GM12878 (cell line): ENCODE measurements around the gene CEP63. TPM values are rescaled to one million over a fixed set of nuclear protein-coding genes. Genes with fewer than 3 reads are reported as not detected.

Experiments
- ATAC-seq: fragments of 200-7000 bp; cut with Tn5 transposase; 3 replicates; pipeline ENCODE4 v1.9.1; 2020; ENCODE audit warnings: mild to moderate bottlenecking, moderate library complexity
- BruUV-seq: library from RNA; stranded (reverse); fragments of 400-500 nt; replicated peaks from 2 replicates; lab custom pipeline; 2021; lab: Mats Ljungman, UMichigan
- CTCF ChIA-PET: fragments of 300-600 bp; sonication (Branson Sonifier 250); formaldehyde crosslinking; extraction: SDS; loops from one replicate; lab custom pipeline; 2021; ENCODE audit warnings: inconsistent platforms; lab: Yijun Ruan, JAX
- POLR2A ChIA-PET: fragments of 350-600 bp; formaldehyde crosslinking; extraction: SDS; loops from one replicate; lab custom pipeline; 2021; ENCODE audit warnings: inconsistent platforms; lab: Charles Lee
- RAD21 ChIA-PET: fragments of 300-600 bp; sonication (Branson Sonifier 250); formaldehyde crosslinking; loops from one replicate; lab custom pipeline; 2023; ENCODE audit warnings: antibody characterized with exemption; ENCODE audit not compliant: unreplicated experiment; lab: Charles Lee
- SMC1A ChIA-PET: fragments of 300-600 bp; sonication (Branson Sonifier 250); formaldehyde crosslinking; loops from one replicate; lab custom pipeline; 2023; ENCODE audit not compliant: unreplicated experiment, uncharacterized antibody; lab: Charles Lee
- DNase-seq: peaks from one replicate; pipeline ENCODE4 v3.0.0-alpha.2; 2011; ENCODE audit warnings: low read depth, low spot score
- FAIRE-seq: peaks from 3 replicates; lab custom pipeline; 2011; peaks lifted over from hg19 to GRCh38; lab: Jason Lieb, UNC
- H2AFZ ChIP-seq: 2 replicates; pipeline ENCODE4 v1.6.0; 2011; ENCODE audit warnings: low read depth, low read length, control low read depth; ENCODE audit not compliant: control insufficient read depth
- H3K27ac ChIP-seq: 2 replicates; pipeline ENCODE4 v1.5.1; 2011; ENCODE audit warnings: control low read depth; ENCODE audit not compliant: control insufficient read depth, insufficient read depth
- H3K27me3 ChIP-seq, 2 experiments: replicated peaks in 1 of 2; 2 replicates each; pipeline versions ENCODE4 v1.6.0 to v1.6.1; 2011; ENCODE audit warnings: low read length in 1 of 2; ENCODE audit not compliant: control insufficient read depth in 2 of 2, insufficient read depth in 2 of 2
- H3K36me3 ChIP-seq, 2 experiments: 2 replicates each; pipeline ENCODE4 v1.5.1; 2011; ENCODE audit warnings: low read length in 1 of 2; ENCODE audit not compliant: control insufficient read depth in 2 of 2, insufficient read depth in 2 of 2
- H3K4me1 ChIP-seq: 2 replicates; pipeline ENCODE4 v1.6.1; 2011; ENCODE audit warnings: mild to moderate bottlenecking, low read length, moderate library complexity, mixed read lengths; ENCODE audit not compliant: control insufficient read depth, insufficient read depth
- H3K4me2 ChIP-seq: 2 replicates; pipeline ENCODE4 v1.6.0; 2011; ENCODE audit warnings: control low read depth; ENCODE audit not compliant: control insufficient read depth, insufficient read depth
- H3K4me3 ChIP-seq: fragments of 200-600 bp; sonication (generic); 2 replicates; pipeline ENCODE4 v1.5.1; 2016
- H3K79me2 ChIP-seq: 2 replicates; pipeline ENCODE4 v1.6.0; 2011; ENCODE audit warnings: low read length; ENCODE audit not compliant: control insufficient read depth, insufficient read depth
- H3K9ac ChIP-seq: 2 replicates; pipeline ENCODE4 v1.8.0; 2011; ENCODE audit warnings: low read length, control low read depth, mixed read lengths; ENCODE audit not compliant: control insufficient read depth, insufficient read depth
- H3K9me3 ChIP-seq: replicated peaks from 3 replicates; pipeline ENCODE4 v1.5.1; 2011; ENCODE audit warnings: mild to moderate bottlenecking, low read length; ENCODE audit not compliant: control insufficient read depth, insufficient read depth
- H4K20me1 ChIP-seq: 2 replicates; pipeline ENCODE4 v1.6.0; 2011; ENCODE audit not compliant: control insufficient read depth, insufficient read depth
- IRF3 ChIP-seq: fragments of 450-650 bp; IDR thresholded peaks from 2 replicates; pipeline ENCODE4 v1.6.1; 2014; ENCODE audit warnings: mild to moderate bottlenecking
- ZBED1 ChIP-seq: IDR thresholded peaks from 2 replicates; pipeline ENCODE4 v1.6.1; 2016; ENCODE audit warnings: borderline replicate concordance
- WGBS: methylation state at CpG from one replicate; pipeline ENCODE4 v1.1.6; 2016; ENCODE audit warnings: low lambda C conversion rate; ENCODE audit not compliant: insufficient replicate concordance, insufficient coverage; ENCODE audit errors: missing lambda C conversion rate; 5-methylcytosine and 5-hydroxymethylcytosine counted together
- in situ Hi-C: fragments of 300-500 bp; cut with MboI; formaldehyde crosslinking; loops from 9 replicates; pipeline ENCODE4 v1.14.3; 2018; ENCODE audit warnings: mixed read lengths
- intact Hi-C: fragments of 100-400 bp; cut with micrococcal nuclease; formaldehyde crosslinking; loops from one replicate; pipeline ENCODE4 v1.14.2; 2022; ENCODE audit not compliant: unreplicated experiment
- polyA plus RNA-seq, 11 experiments: library from polyadenylated mRNA; depleted of rRNA in 4 of 11; unstranded in 6 of 11; stranded (reverse) in 5 of 11; fragments of >200 nt; fragmentation: Nextera tagmentation in 4 of 11; fragmentation: Illumina TruSeq in 1 of 11; extraction: Ambion mirVana in 4 of 11; extraction: Trizol in 1 of 11; gene quantifications; 1 replicate in 1 of 11; 2 replicates in 10 of 11; pipeline versions ENCODE4 v1.2.1 to v1.2.3, GENCODE V29; 2011 to 2016; ENCODE audit warnings: inconsistent platforms in 2 of 11, missing spikeins in 2 of 11, low read depth in 1 of 11
- total RNA-seq, 4 experiments: library from RNA; depleted of rRNA in 3 of 4; stranded (reverse); fragments of >200 nt in 3 of 4; fragmentation: Illumina TruSeq in 1 of 4; extraction: Trizol in 1 of 4; gene quantifications; 2 replicates each; pipeline versions ENCODE4 v1.2.1 to v1.2.3, GENCODE V29; 2013 to 2021
- TF ChIP-seq, protein P1 (sequence below): fragments of 150-350 bp; IDR thresholded peaks from 2 replicates; pipeline ENCODE4 v1.6.1; 2016; ENCODE audit warnings: low read depth, low read length

CEP63 gene
- total and polyA plus RNA-seq, 10 of the 15 experiments (the other 5 are each of a cell fraction or from before 2014, with no cell fraction given): 14.0 to 36.9 (median 26.8) TPM

- intact Hi-C loops: no loop called here
- ChIA-PET SMC1A (no interaction called here), POLR2A (no interaction called here), RAD21 (no interaction called here), CTCF (no interaction called here)
- in situ Hi-C loops: loop anchor here (10.0 kb wide), 1 partner anchor 897 kb away; no protein-coding TSS in a partner anchor
- Histone ChIP-seq H3K4me2 (no peak overlapping the region), H3K9me3 (no peaks in the 10 kb centered on the region), H3K4me3 (no peak overlapping the region), H3K27me3 (peaks cover 0 to 2% of the 10 kb centered on the region in 2 experiments; a peak in 2 of 4 replicates), H3K36me3 (no peaks in the 10 kb centered on the region), H3K4me1 (no peaks in the 10 kb centered on the region), H3K27ac (no peak overlapping the region), H2AFZ (no peak overlapping the region), H4K20me1 (no peaks in the 10 kb centered on the region), H3K79me2 (no peaks in the 10 kb centered on the region), H3K9ac (no peak overlapping the region)
- 11% methylated on average over 13 of the region's 13 CpGs for WGBS
- ATAC-seq (no peak; the same call in 2 of the 3 replicates), DNase-seq (no peak), FAIRE-seq (no peak)
- no TSS peak for BruUV-seq
- TF ChIP-seq IRF3 (no peak), ZBED1 (no peak)
- TF ChIP-seq, protein P1, sequence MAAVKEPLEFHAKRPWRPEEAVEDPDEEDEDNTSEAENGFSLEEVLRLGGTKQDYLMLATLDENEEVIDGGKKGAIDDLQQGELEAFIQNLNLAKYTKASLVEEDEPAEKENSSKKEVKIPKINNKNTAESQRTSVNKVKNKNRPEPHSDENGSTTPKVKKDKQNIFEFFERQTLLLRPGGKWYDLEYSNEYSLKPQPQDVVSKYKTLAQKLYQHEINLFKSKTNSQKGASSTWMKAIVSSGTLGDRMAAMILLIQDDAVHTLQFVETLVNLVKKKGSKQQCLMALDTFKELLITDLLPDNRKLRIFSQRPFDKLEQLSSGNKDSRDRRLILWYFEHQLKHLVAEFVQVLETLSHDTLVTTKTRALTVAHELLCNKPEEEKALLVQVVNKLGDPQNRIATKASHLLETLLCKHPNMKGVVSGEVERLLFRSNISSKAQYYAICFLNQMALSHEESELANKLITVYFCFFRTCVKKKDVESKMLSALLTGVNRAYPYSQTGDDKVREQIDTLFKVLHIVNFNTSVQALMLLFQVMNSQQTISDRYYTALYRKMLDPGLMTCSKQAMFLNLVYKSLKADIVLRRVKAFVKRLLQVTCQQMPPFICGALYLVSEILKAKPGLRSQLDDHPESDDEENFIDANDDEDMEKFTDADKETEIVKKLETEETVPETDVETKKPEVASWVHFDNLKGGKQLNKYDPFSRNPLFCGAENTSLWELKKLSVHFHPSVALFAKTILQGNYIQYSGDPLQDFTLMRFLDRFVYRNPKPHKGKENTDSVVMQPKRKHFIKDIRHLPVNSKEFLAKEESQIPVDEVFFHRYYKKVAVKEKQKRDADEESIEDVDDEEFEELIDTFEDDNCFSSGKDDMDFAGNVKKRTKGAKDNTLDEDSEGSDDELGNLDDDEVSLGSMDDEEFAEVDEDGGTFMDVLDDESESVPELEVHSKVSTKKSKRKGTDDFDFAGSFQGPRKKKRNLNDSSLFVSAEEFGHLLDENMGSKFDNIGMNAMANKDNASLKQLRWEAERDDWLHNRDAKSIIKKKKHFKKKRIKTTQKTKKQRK: no peak
These were observed 121.5 kb downstream of the CEP63 start for GRCh38 chr3:134607054-134608022.
